SH-SY5Y (cell line): ENCODE results near the gene WDR48.

Experiments
- GATA2 ChIP-seq: IDR thresholded peaks from 2 replicates; pipeline ENCODE4 v1.6.1; 2011; ENCODE audit warnings: mild to moderate bottlenecking, low read depth, low read length
- GATA3 ChIP-seq: IDR thresholded peaks from 2 replicates; pipeline ENCODE4 v1.6.1; 2011; ENCODE audit warnings: low read depth, mild to moderate bottlenecking, low read length, moderate library complexity

DNA sequence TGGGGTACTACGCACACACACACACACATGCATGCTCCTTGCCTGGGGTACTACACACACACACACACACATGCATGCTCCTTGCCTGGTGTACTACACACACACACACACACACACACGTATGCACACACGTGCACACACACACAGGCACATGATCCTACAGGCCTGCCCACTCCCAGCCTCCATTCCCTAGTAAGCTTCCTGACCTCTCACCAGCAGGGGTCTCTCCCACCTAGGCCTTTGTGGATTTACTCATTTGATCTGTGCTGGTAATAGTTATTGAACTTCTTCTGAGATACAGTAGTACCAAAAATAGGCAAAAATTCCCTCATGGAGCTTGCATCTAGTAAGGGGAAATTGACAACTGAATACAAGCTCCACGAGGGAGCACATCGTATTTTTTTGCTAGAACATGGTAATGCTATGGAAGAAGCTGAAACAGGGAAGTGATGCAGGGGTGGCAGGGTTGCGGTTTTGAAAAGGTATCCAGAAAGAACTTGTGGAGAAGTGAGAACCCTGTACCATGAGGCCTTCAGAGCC lies 74.8 kb downstream of the WDR48 start:
- TF ChIP-seq GATA2 (no peak), GATA3 (no peak)
